ENCODE results near the gene RGCC.

RGCC gene

GRCh38 chr13:41514853-41515395, 57.6 kb downstream of the RGCC start:
- DNase-seq (ENCODE audit: low read depth in 1 of 2, low spot score in 1 of 2): no peak

GRCh38 chr13:41515491-41516139, 58.3 kb downstream of the RGCC start:
- no peak for DNase-seq (ENCODE audit: low read depth in 1 of 2, low spot score in 1 of 2)

GRCh38 chr13:41516166-41516565, 58.8 kb downstream of the RGCC start:
- no peak for DNase-seq (ENCODE audit: low read depth in 1 of 2, low spot score in 1 of 2)

GRCh38 chr13:41516760-41517159, 59.4 kb downstream of the RGCC start:
- DNase-seq (ENCODE audit: low read depth in 1 of 2, low spot score in 1 of 2): no peak

- DNase-seq (ENCODE audit: low read depth in 1 of 2, low spot score in 1 of 2): no peak
These were observed 62.8 kb downstream of the RGCC start for GRCh38 chr13:41520016-41520659.

Measured in stimulated activated CD4-positive, alpha-beta T cell treated with anti-CD3 and anti-CD28 coated beads, Interleukin-15, amount 100 ng/mL, for 1 hour (primary cell).